H1 (cell line): Measurements from ENCODE around the gene HRH1. TPM values are rescaled to one million over a fixed set of nuclear protein-coding genes. Genes with fewer than 3 reads are reported as not detected.

Experiments
- EGR1 ChIP-seq: IDR thresholded peaks from 2 replicates; pipeline ENCODE4 v1.6.1; 2011; ENCODE audit warnings: low read depth, low read length, borderline replicate concordance
- HDAC6 ChIP-seq: IDR thresholded peaks from one replicate; pipeline ENCODE4 v1.7.1; 2012; ENCODE audit warnings: low read depth, mild to moderate bottlenecking, inconsistent platforms, low read length, moderate library complexity
- POLR2A ChIP-seq, 2 experiments: IDR thresholded peaks; 1 replicate in 1 of 2; 2 replicates in 1 of 2; pipeline ENCODE4 v1.6.1; 2011; ENCODE audit warnings: low read depth in 2 of 2, low read length in 2 of 2, mild to moderate bottlenecking in 2 of 2; ENCODE audit errors: control extremely low read depth in 1 of 2
- RFX5 ChIP-seq: IDR thresholded peaks from 2 replicates; pipeline ENCODE4 v1.6.1; 2011; ENCODE audit warnings: low read depth, low read length, improper control_type of control experiment, borderline replicate concordance
- RXRA ChIP-seq: IDR thresholded peaks from 2 replicates; pipeline ENCODE4 v1.6.1; 2011; ENCODE audit warnings: low read depth, mild to moderate bottlenecking, low read length, moderate library complexity; ENCODE audit not compliant: insufficient read depth
- TEAD4 ChIP-seq: IDR thresholded peaks from 2 replicates; pipeline ENCODE4 v1.6.1; 2012; ENCODE audit warnings: low read depth, low read length, inconsistent platforms, mixed read lengths
- YY1 ChIP-seq: IDR thresholded peaks from 2 replicates; pipeline ENCODE4 v1.6.1; 2011; ENCODE audit warnings: low read depth, mild to moderate bottlenecking, low read length
- polyA plus RNA-seq, 7 experiments: library from polyadenylated mRNA; depleted of rRNA in 3 of 7; stranded (reverse) in 5 of 7; unstranded in 2 of 7; fragments of >200 nt in 5 of 7; fragments of 200-250 nt in 2 of 7; gene quantifications; 1 replicate in 5 of 7; 2 replicates in 1 of 7; 4 replicates in 1 of 7; pipeline versions ENCODE4 v1.2.1 to v1.2.3, GENCODE V29; 2011 to 2013; ENCODE audit warnings: missing spikeins in 2 of 7, mixed read lengths in 2 of 7
- total RNA-seq: library from RNA; stranded (reverse); fragmentation: NEBNext Ultra II Directional; extraction: Animal tissue kit (Norgen Biotek cat#: 25700); gene quantifications from 2 replicates; pipeline ENCODE4 v1.2.1, GENCODE V29; 2021
- TF ChIP-seq, protein P1 (sequence below): fragments of 300-600 bp; sonication (generic); IDR thresholded peaks from 2 replicates; pipeline ENCODE4 v1.7.1; 2012; ENCODE audit warnings: low read length, moderate library complexity, mild to moderate bottlenecking, inconsistent platforms; ENCODE audit not compliant: insufficient replicate concordance
- TF ChIP-seq, protein P2 (sequence below): IDR thresholded peaks from 2 replicates; pipeline ENCODE4 v1.6.1; 2012; ENCODE audit warnings: inconsistent platforms

Gene HRH1
- total and polyA plus RNA-seq, 2 of the 8 experiments (the other 6 are each of a cell fraction or from before 2014, with no cell fraction given): 0.11 TPM; not detected in 1

DNA sequence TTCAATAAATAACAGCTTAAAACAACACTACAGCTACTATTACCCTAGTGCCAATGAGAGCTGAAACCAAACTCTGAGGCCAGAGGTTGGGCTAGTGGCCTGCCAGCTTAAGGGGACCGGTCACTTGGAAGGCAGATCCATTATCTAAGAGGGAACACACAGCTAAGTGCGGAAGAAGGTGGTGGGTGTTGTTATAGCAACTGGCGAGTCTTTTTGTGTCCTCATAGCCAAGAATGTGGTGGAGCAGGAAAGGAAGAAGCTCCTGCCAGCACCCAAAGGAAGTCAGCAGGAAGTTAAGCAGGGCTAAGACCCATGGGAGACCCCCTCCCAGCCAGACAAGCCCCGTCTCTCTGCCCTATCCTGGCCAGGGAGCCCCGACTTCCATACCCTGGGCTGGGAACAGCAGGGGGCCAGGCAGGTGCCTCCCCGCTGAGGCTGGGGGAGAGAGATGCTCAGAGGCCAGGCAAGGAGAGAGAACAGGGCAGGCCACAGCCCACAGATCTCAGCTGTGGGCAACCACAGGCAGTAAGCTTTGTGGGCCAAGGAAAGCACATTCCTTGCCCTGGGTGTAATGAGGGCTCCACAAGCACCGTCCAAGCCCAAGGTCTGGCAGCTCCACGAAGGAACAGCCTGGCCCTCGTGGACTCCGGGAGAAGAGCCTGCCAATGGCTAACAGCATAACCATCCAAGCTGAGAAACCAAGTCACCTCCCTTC lies 34.0 kb upstream of the HRH1 start (continued):
- TF ChIP-seq, protein P1, sequence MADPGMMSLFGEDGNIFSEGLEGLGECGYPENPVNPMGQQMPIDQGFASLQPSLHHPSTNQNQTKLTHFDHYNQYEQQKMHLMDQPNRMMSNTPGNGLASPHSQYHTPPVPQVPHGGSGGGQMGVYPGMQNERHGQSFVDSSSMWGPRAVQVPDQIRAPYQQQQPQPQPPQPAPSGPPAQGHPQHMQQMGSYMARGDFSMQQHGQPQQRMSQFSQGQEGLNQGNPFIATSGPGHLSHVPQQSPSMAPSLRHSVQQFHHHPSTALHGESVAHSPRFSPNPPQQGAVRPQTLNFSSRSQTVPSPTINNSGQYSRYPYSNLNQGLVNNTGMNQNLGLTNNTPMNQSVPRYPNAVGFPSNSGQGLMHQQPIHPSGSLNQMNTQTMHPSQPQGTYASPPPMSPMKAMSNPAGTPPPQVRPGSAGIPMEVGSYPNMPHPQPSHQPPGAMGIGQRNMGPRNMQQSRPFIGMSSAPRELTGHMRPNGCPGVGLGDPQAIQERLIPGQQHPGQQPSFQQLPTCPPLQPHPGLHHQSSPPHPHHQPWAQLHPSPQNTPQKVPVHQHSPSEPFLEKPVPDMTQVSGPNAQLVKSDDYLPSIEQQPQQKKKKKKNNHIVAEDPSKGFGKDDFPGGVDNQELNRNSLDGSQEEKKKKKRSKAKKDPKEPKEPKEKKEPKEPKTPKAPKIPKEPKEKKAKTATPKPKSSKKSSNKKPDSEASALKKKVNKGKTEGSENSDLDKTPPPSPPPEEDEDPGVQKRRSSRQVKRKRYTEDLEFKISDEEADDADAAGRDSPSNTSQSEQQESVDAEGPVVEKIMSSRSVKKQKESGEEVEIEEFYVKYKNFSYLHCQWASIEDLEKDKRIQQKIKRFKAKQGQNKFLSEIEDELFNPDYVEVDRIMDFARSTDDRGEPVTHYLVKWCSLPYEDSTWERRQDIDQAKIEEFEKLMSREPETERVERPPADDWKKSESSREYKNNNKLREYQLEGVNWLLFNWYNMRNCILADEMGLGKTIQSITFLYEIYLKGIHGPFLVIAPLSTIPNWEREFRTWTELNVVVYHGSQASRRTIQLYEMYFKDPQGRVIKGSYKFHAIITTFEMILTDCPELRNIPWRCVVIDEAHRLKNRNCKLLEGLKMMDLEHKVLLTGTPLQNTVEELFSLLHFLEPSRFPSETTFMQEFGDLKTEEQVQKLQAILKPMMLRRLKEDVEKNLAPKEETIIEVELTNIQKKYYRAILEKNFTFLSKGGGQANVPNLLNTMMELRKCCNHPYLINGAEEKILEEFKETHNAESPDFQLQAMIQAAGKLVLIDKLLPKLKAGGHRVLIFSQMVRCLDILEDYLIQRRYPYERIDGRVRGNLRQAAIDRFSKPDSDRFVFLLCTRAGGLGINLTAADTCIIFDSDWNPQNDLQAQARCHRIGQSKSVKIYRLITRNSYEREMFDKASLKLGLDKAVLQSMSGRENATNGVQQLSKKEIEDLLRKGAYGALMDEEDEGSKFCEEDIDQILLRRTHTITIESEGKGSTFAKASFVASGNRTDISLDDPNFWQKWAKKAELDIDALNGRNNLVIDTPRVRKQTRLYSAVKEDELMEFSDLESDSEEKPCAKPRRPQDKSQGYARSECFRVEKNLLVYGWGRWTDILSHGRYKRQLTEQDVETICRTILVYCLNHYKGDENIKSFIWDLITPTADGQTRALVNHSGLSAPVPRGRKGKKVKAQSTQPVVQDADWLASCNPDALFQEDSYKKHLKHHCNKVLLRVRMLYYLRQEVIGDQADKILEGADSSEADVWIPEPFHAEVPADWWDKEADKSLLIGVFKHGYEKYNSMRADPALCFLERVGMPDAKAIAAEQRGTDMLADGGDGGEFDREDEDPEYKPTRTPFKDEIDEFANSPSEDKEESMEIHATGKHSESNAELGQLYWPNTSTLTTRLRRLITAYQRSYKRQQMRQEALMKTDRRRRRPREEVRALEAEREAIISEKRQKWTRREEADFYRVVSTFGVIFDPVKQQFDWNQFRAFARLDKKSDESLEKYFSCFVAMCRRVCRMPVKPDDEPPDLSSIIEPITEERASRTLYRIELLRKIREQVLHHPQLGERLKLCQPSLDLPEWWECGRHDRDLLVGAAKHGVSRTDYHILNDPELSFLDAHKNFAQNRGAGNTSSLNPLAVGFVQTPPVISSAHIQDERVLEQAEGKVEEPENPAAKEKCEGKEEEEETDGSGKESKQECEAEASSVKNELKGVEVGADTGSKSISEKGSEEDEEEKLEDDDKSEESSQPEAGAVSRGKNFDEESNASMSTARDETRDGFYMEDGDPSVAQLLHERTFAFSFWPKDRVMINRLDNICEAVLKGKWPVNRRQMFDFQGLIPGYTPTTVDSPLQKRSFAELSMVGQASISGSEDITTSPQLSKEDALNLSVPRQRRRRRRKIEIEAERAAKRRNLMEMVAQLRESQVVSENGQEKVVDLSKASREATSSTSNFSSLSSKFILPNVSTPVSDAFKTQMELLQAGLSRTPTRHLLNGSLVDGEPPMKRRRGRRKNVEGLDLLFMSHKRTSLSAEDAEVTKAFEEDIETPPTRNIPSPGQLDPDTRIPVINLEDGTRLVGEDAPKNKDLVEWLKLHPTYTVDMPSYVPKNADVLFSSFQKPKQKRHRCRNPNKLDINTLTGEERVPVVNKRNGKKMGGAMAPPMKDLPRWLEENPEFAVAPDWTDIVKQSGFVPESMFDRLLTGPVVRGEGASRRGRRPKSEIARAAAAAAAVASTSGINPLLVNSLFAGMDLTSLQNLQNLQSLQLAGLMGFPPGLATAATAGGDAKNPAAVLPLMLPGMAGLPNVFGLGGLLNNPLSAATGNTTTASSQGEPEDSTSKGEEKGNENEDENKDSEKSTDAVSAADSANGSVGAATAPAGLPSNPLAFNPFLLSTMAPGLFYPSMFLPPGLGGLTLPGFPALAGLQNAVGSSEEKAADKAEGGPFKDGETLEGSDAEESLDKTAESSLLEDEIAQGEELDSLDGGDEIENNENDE: no peak
- no peak for TF ChIP-seq TEAD4
- no peak for TF ChIP-seq HDAC6
- no peak for TF ChIP-seq RFX5
- no peak for TF ChIP-seq EGR1
- TF ChIP-seq, protein P2, sequence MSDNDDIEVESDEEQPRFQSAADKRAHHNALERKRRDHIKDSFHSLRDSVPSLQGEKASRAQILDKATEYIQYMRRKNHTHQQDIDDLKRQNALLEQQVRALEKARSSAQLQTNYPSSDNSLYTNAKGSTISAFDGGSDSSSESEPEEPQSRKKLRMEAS: no peak
- TF ChIP-seq RXRA: no peak
- TF ChIP-seq POLR2A (IDR thresholded peaks at IDR 0.05; ENCODE audit: control extremely low read depth in 1 of 2, low read depth in 2 of 2, low read length in 2 of 2): no peak
- no peak for TF ChIP-seq YY1
